ENCODE results near the gene GIMAP2. TPM values are rescaled to one million over a fixed set of nuclear protein-coding genes. Genes with fewer than 3 reads are reported as not detected.
"Not testable (repeated sequence)": the region's sequence is repeated elsewhere in the genome, so short reads cannot be mapped to it uniquely, and the experiment has no call there.

GIMAP2 gene
- total and polyA plus RNA-seq, 9 of the 15 experiments (the other 6 are each of a cell fraction or from before 2014, with no cell fraction given) = 0.37 to 1.8 (median 1.2) TPM

DNA sequence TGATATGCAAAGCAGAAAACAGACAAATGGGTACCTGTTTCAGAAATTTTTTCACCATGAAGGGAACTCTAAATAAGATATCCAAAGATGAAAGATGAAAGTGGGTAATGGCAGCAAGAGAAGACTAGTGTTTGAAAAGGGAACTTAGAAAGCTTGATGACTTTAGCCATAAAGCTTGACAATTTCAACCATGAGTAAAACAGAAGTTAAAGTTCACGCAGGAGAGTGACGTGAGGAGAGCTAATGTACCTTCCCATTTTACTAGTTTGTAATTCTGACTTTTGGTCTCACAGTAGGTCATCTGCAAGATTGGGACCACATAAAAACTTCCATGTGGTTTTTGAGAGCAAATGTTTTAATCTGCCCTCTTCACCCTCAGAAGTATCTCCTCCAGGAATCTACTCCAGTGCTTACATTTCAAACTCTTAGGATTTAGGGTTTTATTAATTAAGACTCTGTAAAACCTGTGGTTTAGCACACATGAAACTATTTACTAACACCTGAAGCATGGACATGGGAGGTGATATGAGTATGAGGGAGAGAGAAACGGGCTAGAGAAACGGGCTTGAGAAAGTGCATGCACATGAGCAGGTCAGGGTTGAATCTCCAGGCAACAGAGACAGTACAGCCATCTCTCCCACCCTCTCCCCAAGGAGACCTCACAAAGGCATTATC, 24.4 kb upstream of the GIMAP2 start (continued):
- TF ChIP-seq ELF4 (CRISPR knock-in tag; IDR thresholded peaks at IDR 0.05) (no peak), SMAD1 (IDR thresholded peaks at IDR 0.05; ENCODE audit: low read depth, low read length, partially characterized antibody) (no peak), CEBPG (CRISPR knock-in tag; IDR thresholded peaks at IDR 0.05) (no peak), CEBPG (tag; conservative IDR thresholded peaks at IDR 0.05 in 1 of 2, IDR thresholded peaks at IDR 0.05 in 1 of 2) (no peak), TRIM24 (IDR thresholded peaks at IDR 0.05) (no peak), KAT2B (IDR thresholded peaks at IDR 0.05; ENCODE audit: low read depth, low read length) (no peak), CCAR2 (IDR thresholded peaks at IDR 0.05; ENCODE audit: low read depth, low read length) (no peak)

DNA sequence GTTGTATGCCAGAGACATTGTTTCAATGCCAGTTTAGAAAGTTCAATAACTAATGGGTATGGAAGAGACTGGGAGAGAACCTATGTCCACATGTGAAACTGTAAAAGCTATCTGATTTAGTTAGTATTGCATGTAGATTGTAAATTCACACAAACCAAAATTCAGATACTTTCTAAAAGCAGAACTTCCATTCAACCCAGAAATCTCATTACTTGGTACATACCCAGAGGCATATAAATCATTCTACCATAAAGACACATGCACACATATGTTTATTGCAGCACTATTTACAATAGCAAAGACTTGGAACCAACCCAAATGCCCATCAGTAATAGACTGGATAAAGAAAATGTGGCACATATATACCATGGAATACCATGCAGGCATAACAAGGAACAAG, 22.7 kb upstream of the GIMAP2 start:
- BruUV-seq (replicated peaks); DNase-seq (ENCODE audit: extremely low read depth in 1 of 4, low spot score in 3 of 4); H3K4me2 ChIP-seq (ENCODE audit: insufficient read depth, low read length); FAIRE-seq; H3K79me2 ChIP-seq (ENCODE audit: control insufficient read depth, insufficient read depth, low read length); POLR2A ChIA-PET; H2AFZ ChIP-seq (ENCODE audit: low read depth, low read length); H3K9ac ChIP-seq (ENCODE audit: insufficient read depth in 1 of 2, low read depth in 2 of 2, low read length in 2 of 2); CTCF ChIA-PET (ENCODE audit: low intra/inter-chr PET ratio); H4K20me1 ChIP-seq (replicated peaks; ENCODE audit: control insufficient read depth, insufficient read depth, low read length); H3K27ac ChIP-seq (ENCODE audit: extremely low read depth, low read depth, low read length); H3K4me1 ChIP-seq (replicated peaks in 1 of 2; ENCODE audit: control insufficient read depth in 2 of 2, insufficient read depth in 2 of 2, low read length in 2 of 2); in situ Hi-C loops (cut with MboI); H3K4me3 ChIP-seq; H3K9me3 ChIP-seq (replicated peaks; ENCODE audit: control insufficient read depth, insufficient read depth, low read depth, low read length); H3K9me1 ChIP-seq (ENCODE audit: control insufficient read depth, insufficient read depth, low read length); ATAC-seq; intact Hi-C loops (cut with micrococcal nuclease); H3K36me3 ChIP-seq (ENCODE audit: control insufficient read depth, insufficient read depth, low read length): not testable (repeated sequence)
- peaks cover 9 to 31% of the 10 kb centered on the region in 2 experiments; a peak in 4 of 5 replicates for H3K27me3 ChIP-seq (ENCODE audit: control insufficient read depth in 2 of 2, insufficient read depth in 2 of 2, low read length in 2 of 2)

All from K562 (cell line).